HG02943 (cell line): ENCODE data around the gene CASP10.

Experiments
- ATAC-seq: cut with Tn5 transposase; IDR thresholded peaks from one replicate; pipeline ENCODE4 v1.9.1; 2021; ENCODE audit warnings: mild to moderate bottlenecking, low read depth, moderate library complexity; ENCODE audit not compliant: unreplicated experiment

Gene CASP10

DNA sequence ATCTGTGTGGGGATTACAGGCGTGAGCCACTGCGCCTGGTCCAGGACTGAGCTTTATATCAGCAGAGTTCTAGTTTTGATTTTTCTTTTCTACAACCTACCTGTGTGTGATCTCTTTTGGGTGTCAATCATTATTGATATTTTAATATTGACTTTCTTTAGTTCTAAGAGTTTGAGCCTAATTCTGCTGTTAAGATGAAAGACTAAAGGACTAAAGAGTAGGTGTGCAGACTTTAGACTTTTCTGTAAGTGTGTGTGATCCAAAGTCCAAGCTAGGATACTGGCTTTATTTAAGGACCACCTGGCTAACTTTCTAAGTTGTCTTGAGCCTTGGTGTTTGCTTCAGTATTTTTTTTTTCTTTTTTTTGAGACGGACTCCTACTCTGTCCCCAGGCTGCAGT lies 12.4 kb downstream of the CASP10 start:
- no peak for ATAC-seq

GRCh38 chr2:201196003-201196402 lies 13.1 kb downstream of the CASP10 start:
- no peak for ATAC-seq

- no peak for ATAC-seq
Measured at GRCh38 chr2:201196803-201197202, 13.9 kb downstream of the CASP10 start.

- ATAC-seq: no peak
Measured at GRCh38 chr2:201197781-201198180, 14.8 kb downstream of the CASP10 start.

DNA sequence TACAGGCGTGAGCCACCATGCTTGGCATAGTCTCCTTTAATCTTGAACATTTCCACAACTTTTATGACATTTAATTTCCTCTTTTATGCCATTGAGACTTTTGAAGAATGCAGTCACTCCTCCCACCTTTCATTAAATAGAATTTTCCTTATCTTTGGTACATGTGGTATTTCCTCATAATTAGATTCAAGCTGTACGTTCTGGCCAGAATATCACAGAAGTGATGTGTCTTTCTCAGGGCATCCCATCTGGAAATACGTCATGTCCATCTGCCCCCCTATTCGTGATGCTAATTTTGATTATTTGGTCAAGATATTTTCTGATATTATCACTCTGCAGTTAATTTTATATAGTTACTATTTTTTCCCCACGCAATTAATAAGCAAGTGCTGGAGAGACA lies 16.9 kb downstream of the CASP10 start:
- no peak for ATAC-seq

GRCh38 chr2:201200345-201200744 lies 17.4 kb downstream of the CASP10 start:
- no peak for ATAC-seq

DNA sequence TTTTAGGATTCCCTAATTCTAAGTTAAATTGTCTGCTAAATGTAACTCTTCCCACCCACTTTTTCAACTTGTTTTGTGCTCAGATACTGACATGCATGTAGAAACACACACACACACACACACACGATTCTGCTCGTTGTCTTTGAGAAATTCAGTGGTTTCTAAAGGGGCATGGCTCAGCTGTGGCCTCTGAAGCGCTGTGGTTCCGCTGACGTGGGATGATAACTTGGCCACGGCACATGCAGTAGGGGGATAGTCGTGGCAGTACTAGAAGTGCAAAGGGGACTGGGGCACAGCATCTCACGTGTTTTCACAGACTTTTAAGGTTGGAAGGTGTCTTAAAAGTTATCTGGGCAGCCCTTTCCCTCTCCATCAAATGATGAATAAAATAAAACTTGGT lies 18.4 kb downstream of the CASP10 start:
- ATAC-seq: no peak

DNA sequence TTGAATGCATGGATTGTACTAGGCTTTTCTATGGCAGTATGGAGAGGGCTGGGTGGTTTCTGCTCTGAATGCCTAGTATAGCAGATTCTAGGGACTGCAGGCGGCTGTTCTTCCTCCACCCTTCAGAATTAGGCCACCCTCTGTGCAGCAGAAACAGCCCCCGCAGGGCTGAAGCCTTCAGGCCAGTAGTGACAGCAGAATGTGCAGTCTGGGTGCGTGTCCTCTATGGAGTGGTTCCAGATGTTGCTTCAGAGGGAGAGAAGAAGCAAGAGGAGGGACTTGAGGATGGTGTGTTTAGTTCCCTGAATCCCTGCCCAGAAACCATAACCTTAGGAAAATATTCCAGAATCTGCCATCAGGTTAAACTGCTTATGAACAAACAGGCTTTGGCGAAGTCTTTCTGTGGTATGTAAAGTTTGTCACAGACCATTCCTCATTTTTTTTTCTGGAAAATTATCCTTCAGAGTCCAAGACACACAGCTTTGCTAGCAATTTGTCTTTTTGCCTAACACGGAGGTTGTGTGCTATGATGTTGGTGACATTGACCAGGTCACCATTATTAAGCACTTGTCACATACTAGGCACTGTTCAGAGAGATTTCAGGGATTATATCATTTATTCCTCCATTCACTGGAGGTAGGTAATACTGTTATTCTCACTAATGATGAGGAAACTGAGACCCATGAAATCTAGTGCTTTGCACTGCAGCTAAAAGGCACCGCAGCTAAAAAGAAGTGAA lies 21.1 kb downstream of the CASP10 start:
- ATAC-seq: no peak

DNA sequence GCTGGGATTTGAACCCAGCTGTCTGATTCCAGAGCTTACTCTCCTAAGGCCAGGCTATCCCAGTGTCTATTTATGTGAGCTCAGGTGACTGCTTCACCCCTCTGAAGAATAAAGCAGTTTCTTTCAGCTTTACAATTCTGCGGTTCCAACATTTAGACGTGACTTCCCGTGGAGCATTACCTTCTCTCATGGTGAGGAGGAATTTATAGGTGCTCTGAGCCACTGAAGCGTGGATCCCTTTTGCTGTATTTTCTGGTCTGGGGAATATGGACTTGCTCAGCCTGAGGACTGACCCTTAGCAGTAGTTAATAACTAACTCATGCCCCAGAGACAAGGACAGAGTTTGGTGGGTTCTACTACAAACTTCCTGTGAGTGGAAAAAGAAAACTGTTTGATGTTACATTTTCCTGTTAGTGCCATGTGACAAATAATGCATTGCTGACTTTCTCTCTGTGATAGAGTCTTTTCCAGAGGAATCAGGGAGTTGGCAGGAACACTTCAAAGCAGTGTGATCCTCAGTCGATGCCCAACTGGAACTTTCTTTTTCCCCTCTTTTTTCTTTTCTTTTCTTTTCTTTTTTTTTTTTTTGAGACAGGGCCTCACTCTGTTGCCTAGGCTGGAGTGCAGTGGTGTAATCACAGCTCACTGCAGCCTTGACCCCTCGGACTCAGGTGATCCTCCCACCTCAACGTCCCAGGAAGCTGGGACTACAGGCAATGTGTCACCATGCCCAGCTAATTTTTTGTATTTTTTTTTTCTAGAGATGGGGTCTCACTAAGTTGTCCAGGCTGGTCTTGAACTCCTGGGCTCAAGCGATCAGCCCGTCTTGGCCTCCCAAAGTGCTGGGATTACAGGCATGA lies 21.9 kb downstream of the CASP10 start:
- ATAC-seq: no peak

DNA sequence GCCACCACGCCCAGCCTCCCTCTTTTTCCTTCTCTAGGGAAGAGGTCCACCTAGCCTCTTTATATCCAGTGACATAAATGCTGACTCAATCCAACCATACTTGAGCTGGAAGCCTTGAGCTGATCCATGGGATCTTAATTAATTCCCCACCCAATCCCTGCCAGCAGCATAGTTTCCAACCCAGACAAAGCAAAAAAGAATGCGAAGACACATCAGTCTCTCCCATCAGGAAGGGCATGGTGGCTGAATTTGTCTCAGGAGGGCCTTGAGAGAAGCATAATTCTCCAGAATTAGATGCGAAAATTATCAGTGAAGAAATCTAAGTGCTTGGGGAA lies 22.5 kb downstream of the CASP10 start:
- no peak for ATAC-seq

- peak; percentile 68 for ATAC-seq
Measured at GRCh38 chr2:201208563-201209252, 25.8 kb downstream of the CASP10 start.

DNA sequence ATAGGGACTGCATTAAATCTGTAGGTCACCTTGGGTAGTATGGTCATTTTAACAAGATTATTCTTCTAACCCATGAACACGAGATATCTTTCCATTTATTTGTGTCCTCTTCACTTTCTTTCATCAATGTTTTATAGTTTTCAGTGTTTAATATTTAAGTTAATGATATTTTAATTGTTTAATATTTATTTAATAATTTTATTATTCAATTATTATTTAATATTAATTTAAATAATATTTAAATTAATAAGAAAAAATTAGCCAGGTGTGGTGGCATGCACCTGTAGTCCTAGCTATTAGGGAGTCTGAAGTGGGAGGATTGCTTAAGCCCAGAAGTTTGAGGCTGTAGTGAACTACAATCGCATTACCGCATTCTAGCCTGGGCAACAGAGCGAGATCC lies 33.0 kb downstream of the CASP10 start:
- no peak for ATAC-seq

DNA sequence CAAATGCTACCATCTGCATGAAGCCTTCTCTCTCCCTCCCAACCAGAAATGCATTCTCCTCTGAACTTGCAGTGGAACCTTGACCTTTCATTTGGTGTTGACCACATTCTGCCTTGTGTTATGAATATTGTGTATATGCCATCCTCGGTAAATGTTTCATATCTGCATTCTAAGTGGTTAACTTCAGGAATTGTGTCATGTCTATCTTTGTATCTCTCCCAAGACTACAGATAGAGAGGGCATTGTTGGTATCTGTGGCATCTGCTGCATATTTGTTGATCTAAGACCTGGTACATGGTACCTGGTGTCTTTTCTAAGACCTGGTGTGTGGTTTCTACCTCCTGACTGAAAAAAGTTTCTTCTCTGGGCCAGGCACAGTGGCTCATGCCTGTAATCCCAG lies 34.0 kb downstream of the CASP10 start:
- no peak for ATAC-seq

DNA sequence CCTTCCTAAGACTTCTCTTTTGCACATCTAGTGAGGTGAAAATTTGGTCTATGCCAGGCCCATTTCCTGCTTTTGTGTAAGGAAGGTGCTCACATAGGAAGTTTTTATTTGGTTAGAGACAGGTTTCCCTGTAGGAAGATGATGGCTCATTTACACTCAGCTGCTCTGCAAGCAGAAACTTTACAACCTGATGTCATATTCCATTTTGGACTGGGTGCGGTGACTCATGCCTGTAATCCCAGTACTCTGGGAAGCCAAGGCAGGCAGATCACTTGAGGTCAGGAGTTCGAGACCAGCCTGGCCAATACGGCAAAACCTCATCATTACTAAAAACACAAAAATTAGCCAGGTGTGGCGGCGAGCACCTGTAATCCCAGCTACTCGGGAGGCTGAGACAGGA lies 35.8 kb downstream of the CASP10 start:
- ATAC-seq: no peak

- ATAC-seq: no peak
Measured at GRCh38 chr2:201219328-201220096, 36.6 kb downstream of the CASP10 start.

- ATAC-seq: no peak
Measured at GRCh38 chr2:201220102-201220570, 37.2 kb downstream of the CASP10 start.

DNA sequence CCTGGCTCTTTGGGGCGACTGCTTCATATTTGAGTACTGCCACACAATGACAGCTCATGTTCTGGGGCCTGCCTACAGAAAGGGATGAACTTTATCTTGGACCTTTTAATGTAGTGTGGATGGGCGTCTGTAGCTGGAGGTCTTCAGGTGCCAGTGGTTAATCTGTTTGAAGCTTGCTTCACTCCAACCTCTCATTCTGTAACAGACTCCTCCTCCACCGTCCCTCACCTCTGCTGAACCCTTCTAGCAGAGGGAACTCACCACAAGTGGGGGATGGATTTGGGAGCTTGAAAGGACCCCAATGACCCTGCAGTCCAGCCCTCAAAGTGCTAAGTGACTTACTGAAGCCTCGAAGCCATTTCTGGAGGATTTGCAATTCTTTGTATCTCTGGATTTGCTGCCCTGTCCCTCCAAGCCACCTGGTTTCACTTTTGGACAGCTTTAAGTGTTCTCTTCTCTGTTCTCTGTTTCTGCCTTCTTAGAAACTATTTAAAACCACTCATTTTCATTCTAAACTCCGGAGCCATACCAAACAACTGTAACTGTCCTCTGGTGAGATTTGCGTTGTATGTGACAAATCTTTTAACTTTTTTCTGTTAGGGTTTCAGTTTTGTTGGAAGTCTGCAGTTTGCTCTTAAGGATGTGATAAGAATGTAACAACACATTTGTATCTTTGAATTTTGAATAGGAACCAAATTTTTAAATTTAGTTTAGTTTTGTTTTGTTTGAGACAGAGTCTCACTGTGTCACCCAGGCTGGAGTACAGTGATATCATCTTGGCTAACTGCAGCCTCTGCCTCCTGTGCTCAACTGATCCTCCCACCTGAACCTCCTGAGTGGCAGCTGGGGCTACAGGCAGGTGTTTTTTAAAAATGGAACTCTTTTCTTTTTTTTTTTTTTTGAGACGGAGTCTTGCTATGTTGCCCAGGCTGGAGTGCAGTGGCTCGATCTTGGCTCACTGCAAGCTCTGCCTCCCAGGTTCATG lies 40.4 kb downstream of the CASP10 start:
- ATAC-seq: peak; percentile 78

GRCh38 chr2:201228271-201228911 lies 45.5 kb downstream of the CASP10 start:
- no peak for ATAC-seq

DNA sequence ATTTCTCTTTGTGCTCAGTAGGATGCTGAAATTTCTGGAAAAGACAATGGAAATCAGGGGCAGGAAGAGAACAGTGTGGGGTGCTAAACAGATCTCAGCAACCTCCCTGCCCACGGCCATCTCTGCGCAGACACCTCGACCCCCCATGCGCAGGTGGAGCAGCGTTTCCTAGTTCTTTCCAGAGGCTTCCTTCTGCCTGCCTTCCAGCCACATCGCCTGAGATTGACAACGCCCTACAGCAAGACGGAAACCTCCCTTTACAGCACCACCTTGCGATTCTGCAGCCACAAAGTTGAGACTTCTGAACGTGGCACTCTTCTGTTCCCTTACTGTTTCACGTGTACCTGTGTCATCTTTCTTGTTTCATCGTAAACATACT lies 46.0 kb downstream of the CASP10 start:
- no peak for ATAC-seq
